Fibroblast of lung (primary cell): ENCODE measurements around the gene AKR1B15. TPM values are rescaled to one million over a fixed set of nuclear protein-coding genes. Genes with fewer than 3 reads are reported as not detected.

Source experiments
- DNase-seq, 2 donors: peaks; one replicate each; pipeline versions ENCODE4 v3.0.0 to v3.0.0-alpha.2; 2010; ENCODE audit warnings: low read depth in 2 of 2
- H2AFZ ChIP-seq: 2 replicates; pipeline ENCODE4 v1.5.1; 2012; ENCODE audit warnings: low read length, control low read depth, inconsistent platforms
- H3K27ac ChIP-seq: 2 replicates; pipeline ENCODE4 v1.5.1; 2011; ENCODE audit warnings: low read length, control low read depth; ENCODE audit not compliant: insufficient read depth
- H3K27me3 ChIP-seq: 2 replicates; pipeline ENCODE4 v1.5.1; 2011; ENCODE audit warnings: mild to moderate bottlenecking, low read length; ENCODE audit not compliant: control insufficient read depth, insufficient read depth
- H3K36me3 ChIP-seq: 2 replicates; pipeline ENCODE4 v1.5.1; 2011; ENCODE audit warnings: low read length; ENCODE audit not compliant: control insufficient read depth, insufficient read depth
- H3K4me1 ChIP-seq: 2 replicates; pipeline ENCODE4 v1.5.1; 2011; ENCODE audit warnings: low read length; ENCODE audit not compliant: control insufficient read depth, insufficient read depth; ENCODE audit errors: extremely low read depth
- H3K4me2 ChIP-seq: 2 replicates; pipeline ENCODE4 v1.5.1; 2011; ENCODE audit warnings: low read length, control low read depth; ENCODE audit not compliant: insufficient read depth; ENCODE audit errors: extremely low read depth
- H3K4me3 ChIP-seq, 4 experiments: fragments of 200-600 bp in 1 of 4; sonication (generic) in 1 of 4; replicated peaks in 1 of 4; 2 replicates each; pipeline ENCODE4 v1.5.1; 2011 to 2016; ENCODE audit warnings: low read length in 4 of 4, low read depth in 3 of 4, mild to moderate bottlenecking in 3 of 4, control low read depth in 2 of 4, inconsistent platforms in 1 of 4, mixed read lengths in 1 of 4; ENCODE audit not compliant: insufficient read depth in 1 of 4; ENCODE audit errors: control extremely low read depth in 1 of 4
- H3K79me2 ChIP-seq: 2 replicates; pipeline ENCODE4 v1.5.1; 2012; ENCODE audit warnings: mild to moderate bottlenecking, low read length, inconsistent platforms; ENCODE audit not compliant: control insufficient read depth, insufficient read depth
- H3K9ac ChIP-seq: 2 replicates; pipeline ENCODE4 v1.5.1; 2011; ENCODE audit warnings: mild to moderate bottlenecking, low read length, control low read depth; ENCODE audit not compliant: insufficient read depth
- H3K9me3 ChIP-seq: 2 replicates; pipeline ENCODE4 v1.5.1; 2012; ENCODE audit warnings: low read depth, low read length; ENCODE audit not compliant: control insufficient read depth, insufficient read depth
- H4K20me1 ChIP-seq: 2 replicates; pipeline ENCODE4 v1.5.1; 2011; ENCODE audit warnings: low read length; ENCODE audit not compliant: control insufficient read depth, insufficient read depth; ENCODE audit errors: extremely low read depth
- EZH2 ChIP-seq: IDR thresholded peaks from 2 replicates; pipeline ENCODE4 v1.5.1; 2012; ENCODE audit warnings: low read length, control low read depth, mild to moderate bottlenecking; ENCODE audit errors: missing control alignments
- polyA plus RNA-seq, 2 donors: library from polyadenylated mRNA; depleted of rRNA in 1 of 2; stranded (reverse) in 1 of 2; unstranded in 1 of 2; fragments of >200 nt; gene quantifications; 2 replicates each; pipeline ENCODE4 v1.2.1, GENCODE V29; 2011 to 2012; ENCODE audit warnings: missing spikeins in 1 of 2
- total RNA-seq: library from RNA; depleted of rRNA; stranded (reverse); fragments of >200 nt; gene quantifications from 2 replicates; pipeline ENCODE4 v1.2.1, GENCODE V29; 2014
- TF ChIP-seq, protein P1 (sequence below), 2 donors: IDR thresholded peaks in 1 of 2; conservative IDR thresholded peaks in 1 of 2; 1 replicate in 1 of 2; 2 replicates in 1 of 2; pipeline ENCODE4 v1.5.1; 2011 to 2012; ENCODE audit warnings: low read length in 2 of 2, control low read depth in 1 of 2, inconsistent platforms in 1 of 2, low read depth in 1 of 2, mild to moderate bottlenecking in 1 of 2

AKR1B15 gene
- total and polyA plus RNA-seq, 2 donors (not counting 1 experiment from before 2014, with no cell fraction given), result not detected

DNA sequence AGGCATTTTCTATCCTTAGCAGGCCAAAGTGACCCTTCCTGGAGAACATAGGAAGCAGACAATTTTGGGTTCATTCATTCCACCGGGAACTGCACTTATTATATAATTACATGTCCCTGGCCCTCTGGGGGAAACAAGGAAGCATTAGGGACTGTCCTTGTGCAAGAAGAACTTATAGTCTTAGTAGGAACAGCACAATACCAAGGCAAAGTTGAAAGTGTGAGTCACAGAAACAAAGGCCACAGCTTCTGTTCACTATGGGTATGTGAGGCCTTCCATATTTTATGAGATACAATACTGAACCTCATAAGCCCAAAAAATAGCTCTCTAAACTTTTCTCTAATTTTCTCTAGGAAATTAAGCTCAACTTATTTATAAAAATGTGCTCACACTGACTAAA is 39.9 kb upstream of the AKR1B15 start:
- Histone ChIP-seq H2AFZ (no peak overlapping the region), H3K27me3 (no peaks in the 10 kb centered on the region), H3K27ac (no peak overlapping the region), H3K9me3 (no peaks in the 10 kb centered on the region), H3K36me3 (no peaks in the 10 kb centered on the region), H4K20me1 (no peaks in the 10 kb centered on the region), H3K4me3 (no peak overlapping the region), H3K4me1 (no peaks in the 10 kb centered on the region), H3K79me2 (no peaks in the 10 kb centered on the region), H3K4me2 (no peak overlapping the region), H3K9ac (no peak overlapping the region)
- TF ChIP-seq, protein P1, sequence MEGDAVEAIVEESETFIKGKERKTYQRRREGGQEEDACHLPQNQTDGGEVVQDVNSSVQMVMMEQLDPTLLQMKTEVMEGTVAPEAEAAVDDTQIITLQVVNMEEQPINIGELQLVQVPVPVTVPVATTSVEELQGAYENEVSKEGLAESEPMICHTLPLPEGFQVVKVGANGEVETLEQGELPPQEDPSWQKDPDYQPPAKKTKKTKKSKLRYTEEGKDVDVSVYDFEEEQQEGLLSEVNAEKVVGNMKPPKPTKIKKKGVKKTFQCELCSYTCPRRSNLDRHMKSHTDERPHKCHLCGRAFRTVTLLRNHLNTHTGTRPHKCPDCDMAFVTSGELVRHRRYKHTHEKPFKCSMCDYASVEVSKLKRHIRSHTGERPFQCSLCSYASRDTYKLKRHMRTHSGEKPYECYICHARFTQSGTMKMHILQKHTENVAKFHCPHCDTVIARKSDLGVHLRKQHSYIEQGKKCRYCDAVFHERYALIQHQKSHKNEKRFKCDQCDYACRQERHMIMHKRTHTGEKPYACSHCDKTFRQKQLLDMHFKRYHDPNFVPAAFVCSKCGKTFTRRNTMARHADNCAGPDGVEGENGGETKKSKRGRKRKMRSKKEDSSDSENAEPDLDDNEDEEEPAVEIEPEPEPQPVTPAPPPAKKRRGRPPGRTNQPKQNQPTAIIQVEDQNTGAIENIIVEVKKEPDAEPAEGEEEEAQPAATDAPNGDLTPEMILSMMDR (conservative IDR thresholded peaks at IDR 0.05 in 1 of 2, IDR thresholded peaks at IDR 0.05 in 1 of 2; ENCODE audit: low read depth in 1 of 2, low read length in 2 of 2), result no peak
- TF ChIP-seq EZH2, result no peak
- DNase-seq, result no peak

DNA sequence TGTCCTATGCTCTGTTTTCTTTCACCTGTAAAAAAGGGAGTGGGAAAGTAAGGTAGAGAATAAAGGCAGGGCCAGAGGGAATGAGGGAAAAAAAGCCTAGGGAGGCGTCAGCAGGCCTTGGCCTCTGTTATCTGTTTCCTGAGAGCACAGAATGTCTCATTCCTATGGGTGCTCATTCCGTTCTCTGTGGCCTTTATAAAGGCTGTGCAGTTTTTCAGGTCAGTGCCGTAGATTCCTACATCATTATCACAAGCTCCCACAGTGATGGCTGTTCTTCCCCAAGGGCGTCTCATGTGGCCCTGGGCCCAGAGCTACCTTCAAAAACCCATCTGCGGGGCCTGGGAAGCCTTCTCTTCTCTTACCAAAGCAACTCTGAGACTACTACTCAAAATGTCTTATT is 38.3 kb upstream of the AKR1B15 start:
- no peaks in the 10 kb centered on the region for H3K36me3 ChIP-seq
- TF ChIP-seq EZH2, result no peak
- TF ChIP-seq, protein P1 (conservative IDR thresholded peaks at IDR 0.05 in 1 of 2, IDR thresholded peaks at IDR 0.05 in 1 of 2; ENCODE audit: low read depth in 1 of 2, low read length in 2 of 2), result no peak
- H3K9ac ChIP-seq, result no peak overlapping the region
- no peaks in the 10 kb centered on the region for H3K27me3 ChIP-seq
- no peak overlapping the region for H2AFZ ChIP-seq
- peaks cover 8% of the 10 kb centered on the region for H3K4me1 ChIP-seq
- H3K79me2 ChIP-seq, result no peaks in the 10 kb centered on the region
- H3K4me3 ChIP-seq, result no peak overlapping the region
- no peak overlapping the region for H3K27ac ChIP-seq
- H4K20me1 ChIP-seq, result no peaks in the 10 kb centered on the region
- no peak overlapping the region for H3K4me2 ChIP-seq
- no peaks in the 10 kb centered on the region for H3K9me3 ChIP-seq
- DNase-seq, result no peak

DNA sequence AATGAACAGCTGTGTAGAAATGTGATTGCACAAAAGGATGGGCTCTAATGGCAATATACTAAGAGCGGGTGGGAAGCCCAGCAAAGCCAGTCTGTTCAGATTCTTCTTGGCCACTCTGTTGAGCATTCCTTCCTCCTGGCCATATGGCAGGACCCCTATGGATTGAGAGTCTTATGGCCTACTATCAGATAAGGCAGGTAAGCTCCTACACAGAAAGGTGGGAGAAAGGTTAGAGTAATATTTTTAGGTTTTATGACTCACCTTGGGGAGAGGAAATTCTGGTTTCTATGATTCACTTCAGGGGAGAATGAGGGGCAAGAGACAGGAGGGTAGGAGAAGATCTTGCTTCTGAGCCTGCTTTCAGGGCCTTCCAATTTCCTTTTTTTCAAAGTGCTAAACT is 36.6 kb upstream of the AKR1B15 start:
- Histone ChIP-seq H2AFZ (no peak overlapping the region), H4K20me1 (no peaks in the 10 kb centered on the region), H3K4me1 (peaks cover 11% of the 10 kb centered on the region), H3K4me3 (no peak overlapping the region), H3K4me2 (no peak overlapping the region), H3K36me3 (no peaks in the 10 kb centered on the region), H3K9ac (no peak overlapping the region), H3K79me2 (no peaks in the 10 kb centered on the region), H3K9me3 (no peaks in the 10 kb centered on the region), H3K27me3 (no peaks in the 10 kb centered on the region), H3K27ac (no peak overlapping the region)
- DNase-seq, result no peak
- TF ChIP-seq, protein P1 (conservative IDR thresholded peaks at IDR 0.05 in 1 of 2, IDR thresholded peaks at IDR 0.05 in 1 of 2; ENCODE audit: low read depth in 1 of 2, low read length in 2 of 2), result no peak
- no peak for TF ChIP-seq EZH2
